ENCODE measurements around the gene YLPM1. TPM values are rescaled to one million over a fixed set of nuclear protein-coding genes. Genes with fewer than 3 reads are reported as not detected.

YLPM1 gene
- total RNA-seq, 2 donors from 2014 or later = 30.0 to 47.7 TPM

Other genes with a start within 250 kb of the YLPM1 start
- gene LTBP2, start 151.1 kb upstream of the YLPM1 start, total RNA-seq = 10 to 100 TPM; 15.8 to 20.4 TPM
- gene AREL1, start 50.2 kb upstream of the YLPM1 start, total RNA-seq = 10 to 100 TPM; 10.6 to 21.1 TPM
- gene FCF1, start 50.2 kb upstream of the YLPM1 start, total RNA-seq = 10 to 100 TPM in 1 of 2 donors, 1 to 10 TPM in 1; 4.9 to 19.2 TPM
- under 1 TPM in 1 of 2 donors, not detected in 1; 0.52 TPM for gene PROX2, start 112.8 kb downstream of the YLPM1 start, total RNA-seq
- gene DLST, start 118.6 kb downstream of the YLPM1 start, total RNA-seq = 10 to 100 TPM; 33.7 to 36.3 TPM
- gene RPS6KL1, start 159.9 kb downstream of the YLPM1 start, total RNA-seq = 10 to 100 TPM in 1 of 2 donors, 1 to 10 TPM in 1; 8.0 to 16.2 TPM
- gene PGF, start 192.3 kb downstream of the YLPM1 start, total RNA-seq = 1 to 10 TPM; 2.3 to 6.6 TPM
- 10 to 100 TPM; 12.9 to 17.1 TPM for gene EIF2B2, start 239.6 kb downstream of the YLPM1 start, total RNA-seq

Measured in body of pancreas (tissue), 2 donors.